LoVo (cell line): ENCODE results near the gene ADK.
A peak's percentile ranks its signal among the peaks of the same experiment; 100 is the strongest.
"Not testable (repeated sequence)": the region's sequence is repeated elsewhere in the genome, so short reads cannot be mapped to it uniquely, and the experiment has no call there.

ENCODE experiments used
- DNase-seq: peaks from one replicate; pipeline ENCODE4 v3.0.0-alpha.2; 2016; ENCODE audit warnings: low spot score

The ADK gene

DNA sequence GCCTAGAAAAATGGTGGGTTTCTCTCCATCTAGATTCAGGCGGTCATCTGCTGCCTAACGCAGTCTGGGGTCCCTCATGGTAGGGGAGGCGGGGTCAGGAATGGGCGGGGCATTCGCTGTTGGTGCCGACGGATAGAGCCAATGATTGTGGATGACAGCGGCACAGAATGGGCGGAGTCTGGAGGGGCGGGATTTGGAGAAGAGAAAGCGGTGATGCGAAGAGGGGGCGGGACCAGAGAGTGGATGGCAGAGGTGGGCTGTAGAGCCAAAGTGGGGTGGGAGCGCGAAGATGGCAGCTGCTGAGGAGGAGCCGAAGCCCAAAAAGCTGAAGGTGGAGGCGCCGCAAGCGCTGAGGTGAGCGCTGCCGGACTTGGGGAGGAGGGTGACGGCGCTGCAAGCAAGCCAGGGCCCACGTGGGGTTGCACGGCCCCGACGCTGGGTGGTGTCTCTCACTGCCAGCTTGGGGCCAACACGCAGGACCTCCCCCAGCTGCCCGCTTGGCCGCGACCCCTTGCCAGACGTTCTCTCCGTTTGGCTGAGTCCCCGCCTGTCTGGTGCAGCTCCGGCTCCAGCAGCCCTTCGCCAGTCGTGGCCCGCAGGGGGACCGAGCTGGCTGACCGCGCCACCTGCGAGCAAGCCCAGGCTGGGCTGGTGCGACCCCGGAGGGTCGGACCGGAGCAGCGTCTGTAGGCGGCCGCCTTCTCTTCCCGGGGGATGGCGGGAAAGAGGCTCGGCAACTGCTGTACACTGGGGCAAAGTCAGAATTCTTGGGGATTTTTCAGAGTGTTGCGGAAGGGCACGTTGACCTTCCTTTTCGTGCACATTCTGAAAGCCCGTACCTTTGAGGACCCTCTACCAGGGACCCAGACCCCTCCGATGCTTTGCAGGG, at the start of gene ADK:
ADK (plus strand) TSS at position 232 of the 889 bp plus-strand sequence; CDS start at position 290, 58 bp downstream.
- peak; percentile 97 for DNase-seq

- no peak for DNase-seq
Observed at GRCh38 chr10:74103560-74104258, 47.3 kb upstream of the ADK start.

DNA sequence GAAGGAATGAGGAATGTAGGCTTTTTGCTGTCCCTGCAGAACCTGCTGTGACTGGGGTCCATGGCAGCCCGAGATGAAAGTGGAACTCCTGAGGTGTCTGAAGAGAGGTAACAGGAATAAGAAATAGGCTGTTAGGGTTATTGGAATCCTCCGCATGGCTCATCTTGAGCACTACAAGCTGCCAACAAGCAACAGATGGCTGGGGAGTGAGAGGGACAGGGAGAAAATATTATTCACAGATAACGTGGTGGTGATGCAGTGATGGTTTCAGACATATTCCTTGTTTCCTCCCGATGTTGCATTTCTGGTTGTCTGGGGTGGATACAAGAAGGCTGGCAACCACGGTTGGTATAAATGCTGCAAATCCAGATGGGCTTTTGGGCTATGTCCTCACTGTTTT, 46.5 kb upstream of the ADK start:
- DNase-seq: no peak

- DNase-seq: no peak
Observed at GRCh38 chr10:74104996-74105395, 46.0 kb upstream of the ADK start.

DNA sequence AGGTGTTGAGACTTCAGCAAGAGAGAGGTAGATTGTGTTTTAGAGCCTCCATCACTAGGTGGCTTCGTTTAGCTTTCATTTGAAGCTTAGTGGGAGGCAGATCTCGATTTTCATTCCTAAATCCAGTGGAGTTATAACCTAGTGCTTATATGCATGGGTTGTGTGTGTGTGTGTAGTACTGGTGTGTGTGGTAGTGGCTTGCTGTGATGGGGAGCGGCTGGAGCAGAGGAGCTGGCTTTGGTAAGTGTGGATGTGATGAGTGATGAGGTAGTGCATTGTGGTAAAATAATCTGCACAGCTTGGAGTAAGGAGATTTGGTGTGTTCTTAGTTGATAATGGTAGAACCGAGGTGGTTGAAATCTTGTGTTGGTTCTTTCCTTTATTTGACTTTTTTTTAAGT, 43.6 kb upstream of the ADK start:
- DNase-seq: no peak

DNA sequence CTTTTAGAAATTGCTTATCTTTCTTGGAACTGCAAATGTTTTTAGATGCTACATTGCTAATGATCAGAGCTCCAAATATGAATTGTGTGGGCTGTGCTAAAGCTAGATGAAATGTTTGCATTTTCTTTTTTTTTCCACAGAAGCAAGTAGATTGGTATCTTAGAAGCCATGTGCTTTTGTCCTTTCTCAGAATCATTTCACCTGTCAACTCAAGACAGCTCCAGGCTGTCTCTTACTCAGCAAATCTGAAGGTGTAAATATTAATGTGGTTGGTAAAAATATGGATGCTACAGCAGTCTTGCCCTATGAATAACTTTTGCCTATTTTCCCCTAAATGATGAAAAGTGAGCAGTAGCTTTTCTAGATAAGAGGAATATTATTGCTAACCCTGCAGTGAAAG, 41.6 kb upstream of the ADK start:
- no peak for DNase-seq

GRCh38 chr10:74110120-74110519, 40.9 kb upstream of the ADK start:
- DNase-seq: no peak

GRCh38 chr10:74111799-74112198, 39.2 kb upstream of the ADK start:
- DNase-seq: no peak

DNA sequence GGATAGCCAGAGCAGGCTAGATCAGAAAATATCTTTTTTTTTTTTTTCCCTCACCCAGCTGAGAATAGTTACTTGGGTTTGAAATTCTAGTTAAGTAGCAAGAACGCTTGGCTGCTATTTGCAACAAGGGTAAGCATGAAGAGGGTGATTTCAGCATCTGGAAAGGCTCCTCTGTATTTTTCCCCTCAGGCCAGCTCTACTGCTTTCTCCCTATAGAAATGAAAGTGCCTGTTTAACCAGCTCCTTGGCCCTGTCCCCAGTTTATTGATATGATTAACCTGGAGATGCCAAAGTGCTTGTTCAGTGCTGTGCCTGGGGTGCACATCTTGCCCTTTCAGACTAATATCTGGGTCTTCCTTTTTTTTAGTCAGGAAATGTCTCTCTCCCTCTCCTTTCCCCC, 37.5 kb upstream of the ADK start:
- DNase-seq: no peak

- DNase-seq: no peak
Observed at GRCh38 chr10:74114041-74114448, 37.0 kb upstream of the ADK start.

GRCh38 chr10:74117738-74118137, 33.3 kb upstream of the ADK start:
- DNase-seq: no peak

- DNase-seq: peak; percentile 24
Observed at GRCh38 chr10:74118804-74119203, 32.2 kb upstream of the ADK start.

DNA sequence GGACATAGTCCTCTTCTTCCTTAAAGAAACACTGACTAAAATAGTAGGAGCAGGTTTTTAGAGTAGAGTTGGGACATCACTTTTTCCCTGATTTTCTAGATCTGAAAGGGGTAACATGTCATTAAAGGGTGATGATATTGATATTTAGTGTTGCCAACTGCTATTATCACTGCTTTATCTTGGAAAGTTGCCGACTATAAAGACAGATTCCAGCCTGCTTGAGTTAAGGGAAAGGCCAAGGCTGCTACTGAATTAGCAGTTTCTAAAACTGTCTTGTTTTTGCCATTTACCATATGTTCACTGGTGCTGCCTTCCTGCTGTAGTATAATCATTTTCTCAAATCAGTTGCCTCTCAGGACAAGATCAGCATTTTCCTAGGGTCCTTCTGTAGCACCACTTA, 30.1 kb upstream of the ADK start:
- DNase-seq: no peak

- no peak for DNase-seq
Observed at GRCh38 chr10:74121368-74121767, 29.7 kb upstream of the ADK start.

- no peak for DNase-seq
Observed at GRCh38 chr10:74122060-74122459, 29.0 kb upstream of the ADK start.

DNA sequence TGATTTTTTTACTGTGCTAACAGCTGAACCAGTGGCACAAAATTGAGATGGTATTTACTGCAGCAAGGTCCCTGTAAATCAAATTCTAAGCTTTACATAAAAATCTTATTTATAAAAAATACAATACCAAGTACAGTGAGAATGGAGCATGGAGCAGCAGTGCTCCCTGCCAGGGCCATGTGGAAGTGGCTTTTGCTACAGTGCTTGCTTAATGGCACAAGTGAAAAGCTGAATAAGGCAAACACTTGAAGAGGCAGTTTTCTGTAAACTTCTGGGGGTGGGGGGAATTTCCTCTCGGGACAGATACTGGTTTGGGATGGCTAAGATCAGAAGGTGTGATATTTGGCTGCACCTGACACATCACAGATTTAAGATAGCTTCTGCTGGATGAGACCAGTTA, 27.9 kb upstream of the ADK start:
- DNase-seq: no peak

DNA sequence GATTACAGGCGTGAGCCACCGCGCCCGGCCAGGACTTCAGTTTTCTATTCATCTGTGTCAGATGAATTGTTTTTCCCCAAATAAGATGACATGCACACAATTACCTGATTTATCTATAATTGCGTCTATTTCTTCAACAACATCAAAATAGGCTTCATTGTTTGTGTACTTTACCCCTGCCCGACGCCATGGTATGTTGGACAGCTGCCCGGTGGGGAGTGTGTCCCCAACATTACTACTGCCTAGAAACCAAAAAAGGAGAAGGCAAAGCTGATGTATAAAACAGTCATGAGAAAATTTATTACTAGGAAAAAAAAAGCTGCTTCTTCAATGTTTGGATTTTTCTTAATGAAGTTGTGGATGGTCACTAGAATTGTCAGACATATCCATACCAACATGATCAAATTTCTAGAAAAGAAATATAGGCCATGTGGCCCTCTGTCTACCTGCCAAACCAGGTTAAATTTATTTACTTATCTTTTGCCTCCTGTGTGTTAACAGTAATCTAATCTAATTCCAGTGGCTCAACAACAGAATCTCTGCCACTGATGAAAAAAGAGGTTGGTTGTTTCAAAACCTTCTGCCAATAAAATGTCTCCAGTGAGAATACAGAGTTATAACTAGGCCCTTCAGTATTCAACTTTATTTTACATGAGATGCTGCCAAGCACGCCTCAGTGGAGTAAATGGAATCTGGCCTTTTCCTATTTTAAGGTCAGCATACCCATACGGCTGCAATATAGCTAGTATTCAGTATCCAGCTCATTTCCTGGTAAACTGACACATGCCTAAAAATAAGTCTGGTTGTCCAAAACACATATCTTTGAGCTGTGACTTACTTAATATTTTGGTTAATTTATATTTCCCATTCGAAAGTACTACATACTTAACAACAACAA, 16.8 kb upstream of the ADK start:
- no peak for DNase-seq

- DNase-seq: no peak
Observed at GRCh38 chr10:74135452-74135851, 15.6 kb upstream of the ADK start.

GRCh38 chr10:74137992-74138391, 13.0 kb upstream of the ADK start:
- DNase-seq: no peak

DNA sequence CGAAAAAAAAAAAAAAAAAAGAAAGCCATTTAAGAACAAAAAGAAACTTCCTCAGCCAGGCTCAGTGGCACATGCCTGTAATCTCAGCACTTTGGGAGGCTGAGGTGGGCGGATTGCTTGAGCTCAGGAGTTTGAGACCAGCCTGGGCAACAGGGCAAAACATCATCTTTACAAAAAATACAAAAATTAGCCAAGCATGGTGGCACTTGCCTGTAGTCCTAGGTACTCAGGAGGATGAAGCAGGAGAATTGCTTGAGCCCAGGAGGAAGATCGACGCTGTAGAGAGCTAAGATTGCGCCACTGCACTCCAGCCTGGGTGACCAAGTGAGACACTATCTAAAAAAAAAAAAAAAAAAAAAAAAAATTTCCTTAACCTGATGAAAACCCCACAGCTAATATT, 12.4 kb upstream of the ADK start:
- not testable (repeated sequence) for DNase-seq

DNA sequence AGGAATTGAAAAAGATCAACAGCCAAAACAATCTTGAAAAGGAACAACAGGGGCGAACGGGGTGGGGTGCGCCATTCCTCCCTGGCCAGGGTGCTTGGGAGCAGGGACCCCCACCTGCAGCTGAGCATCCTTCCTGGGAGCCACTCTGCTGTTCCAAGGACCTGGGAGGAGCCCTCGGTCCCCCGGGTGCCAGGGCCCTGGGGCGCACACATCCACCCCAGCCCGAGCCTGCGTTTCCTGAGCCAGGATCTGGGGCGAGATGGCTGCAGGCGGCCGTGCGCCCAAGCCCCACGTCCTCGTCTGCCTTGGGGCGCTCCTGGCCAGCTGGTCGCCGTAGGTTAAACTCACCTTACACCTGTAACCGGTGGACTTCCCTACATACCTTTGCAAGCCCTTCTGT, 11.0 kb upstream of the ADK start:
- no peak for DNase-seq

- DNase-seq: no peak
Observed at GRCh38 chr10:74140553-74140952, 10.5 kb upstream of the ADK start.
